ENCODE data around the gene PRMT3.

The PRMT3 gene

GRCh38 chr11:20373568-20374209 is 13.8 kb upstream of the PRMT3 start:
- Histone ChIP-seq H3K4me1 (ENCODE audit: control insufficient read depth, insufficient read depth, low read length) (no peaks in the 10 kb centered on the region), H3K9me3 (ENCODE audit: control insufficient read depth, insufficient read depth, low read depth, low read length) (no peaks in the 10 kb centered on the region), H3K27ac (ENCODE audit: extremely low read depth, low read depth, low read length) (no peak overlapping the region), H3K4me3 (ENCODE audit: low read depth, low read length) (no peak overlapping the region), H3K36me3 (ENCODE audit: control insufficient read depth in 2 of 2, insufficient read depth in 1 of 2, low read length in 2 of 2) (peaks cover 0 to 18% of the 10 kb centered on the region in 2 experiments; a peak in 1 of 3 replicates)
- ChIA-PET CTCF (interaction anchor here (1.1 kb wide), 1 partner anchor 19 kb away, joined by 6 read pairs; no protein-coding TSS in a partner anchor), POLR2A (no interaction called here)
- TF ChIP-seq, protein P1, sequence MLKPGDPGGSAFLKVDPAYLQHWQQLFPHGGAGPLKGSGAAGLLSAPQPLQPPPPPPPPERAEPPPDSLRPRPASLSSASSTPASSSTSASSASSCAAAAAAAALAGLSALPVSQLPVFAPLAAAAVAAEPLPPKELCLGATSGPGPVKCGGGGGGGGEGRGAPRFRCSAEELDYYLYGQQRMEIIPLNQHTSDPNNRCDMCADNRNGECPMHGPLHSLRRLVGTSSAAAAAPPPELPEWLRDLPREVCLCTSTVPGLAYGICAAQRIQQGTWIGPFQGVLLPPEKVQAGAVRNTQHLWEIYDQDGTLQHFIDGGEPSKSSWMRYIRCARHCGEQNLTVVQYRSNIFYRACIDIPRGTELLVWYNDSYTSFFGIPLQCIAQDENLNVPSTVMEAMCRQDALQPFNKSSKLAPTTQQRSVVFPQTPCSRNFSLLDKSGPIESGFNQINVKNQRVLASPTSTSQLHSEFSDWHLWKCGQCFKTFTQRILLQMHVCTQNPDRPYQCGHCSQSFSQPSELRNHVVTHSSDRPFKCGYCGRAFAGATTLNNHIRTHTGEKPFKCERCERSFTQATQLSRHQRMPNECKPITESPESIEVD (tag by site-specific recombination; IDR thresholded peaks at IDR 0.05): peak; percentile 57
- no peak for TF ChIP-seq ZNF707 (tag by site-specific recombination; IDR thresholded peaks at IDR 0.05)

DNA sequence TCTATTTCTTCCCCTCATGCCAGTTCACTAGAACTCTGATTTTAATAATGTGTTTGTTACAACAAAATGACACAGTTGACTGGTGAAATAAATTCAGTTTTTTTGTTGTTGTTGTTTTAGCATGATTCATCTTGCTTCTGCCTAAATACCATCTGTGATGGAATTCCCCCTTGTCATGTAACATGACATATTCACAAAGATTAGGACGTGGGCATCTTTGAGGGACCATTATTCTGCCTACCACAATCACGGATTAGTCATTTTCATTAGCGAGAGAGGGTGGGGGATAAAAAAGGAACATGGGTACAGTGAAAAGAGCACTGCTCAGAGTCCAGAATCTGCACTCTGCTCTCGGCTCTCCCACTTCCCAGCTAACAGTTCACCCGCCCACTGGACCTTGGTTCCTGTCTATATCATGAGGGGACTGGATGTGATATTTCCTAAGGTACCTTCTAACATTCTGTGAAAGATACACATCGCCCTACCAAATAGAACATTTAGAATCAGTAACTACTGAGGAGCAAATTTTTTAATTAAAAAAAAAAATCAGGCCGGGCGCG is 12.7 kb upstream of the PRMT3 start:
- ChIA-PET POLR2A (no interaction called here), CTCF (interaction anchor here (0.7 to 1.1 kb wide), 2 partner anchors 12 to 20 kb away, joined by 3 to 6 read pairs; no protein-coding TSS in a partner anchor)
- Histone ChIP-seq H3K4me3 (ENCODE audit: low read depth, low read length) (no peak overlapping the region), H3K9me3 (ENCODE audit: control insufficient read depth, insufficient read depth, low read depth, low read length) (no peaks in the 10 kb centered on the region), H3K36me3 (ENCODE audit: control insufficient read depth in 2 of 2, insufficient read depth in 1 of 2, low read length in 2 of 2) (peaks cover 0 to 29% of the 10 kb centered on the region in 2 experiments; a peak in 1 of 3 replicates), H3K4me1 (ENCODE audit: control insufficient read depth, insufficient read depth, low read length) (no peaks in the 10 kb centered on the region), H3K27ac (ENCODE audit: extremely low read depth, low read depth, low read length) (no peak overlapping the region)
- TF ChIP-seq INSM2 (tag by site-specific recombination; IDR thresholded peaks at IDR 0.05) (no peak), ZBTB17 (tag by site-specific recombination; IDR thresholded peaks at IDR 0.05) (no peak), ZNF16 (tag by site-specific recombination; IDR thresholded peaks at IDR 0.05; ENCODE audit: low read depth) (no peak), GLIS1 (tag by site-specific recombination; IDR thresholded peaks at IDR 0.05) (no peak), ZNF184 (tag by site-specific recombination; IDR thresholded peaks at IDR 0.05) (no peak), ZNF391 (tag by site-specific recombination; IDR thresholded peaks at IDR 0.05; ENCODE audit: borderline replicate concordance, low read depth) (no peak), ZNF341 (tag by site-specific recombination; IDR thresholded peaks at IDR 0.05; ENCODE audit: low read depth) (no peak), ZNF580 (tag by site-specific recombination; IDR thresholded peaks at IDR 0.05) (no peak), ZNF610 (tag by site-specific recombination; IDR thresholded peaks at IDR 0.05; ENCODE audit: borderline replicate concordance) (no peak), ZNF561 (tag by site-specific recombination; IDR thresholded peaks at IDR 0.05; ENCODE audit: borderline replicate concordance) (no peak), ZNF658 (tag by site-specific recombination; IDR thresholded peaks at IDR 0.05) (no peak), ZNF48 (tag by site-specific recombination; IDR thresholded peaks at IDR 0.05) (no peak), ZNF704 (tag by site-specific recombination; IDR thresholded peaks at IDR 0.05) (no peak), ZNF121 (tag by site-specific recombination; IDR thresholded peaks at IDR 0.05) (no peak), ZNF785 (tag by site-specific recombination; IDR thresholded peaks at IDR 0.05) (no peak), ZNF777 (tag by site-specific recombination; IDR thresholded peaks at IDR 0.05; ENCODE audit: borderline replicate concordance) (no peak), ZNF624 (tag by site-specific recombination; IDR thresholded peaks at IDR 0.05) (no peak)
